Activated T-cell treated with anti-CD3 and anti-CD28 coated beads for 4 hours (primary cell): Measurements from ENCODE around the gene RAB3IP.
"Not testable (repeated sequence)": the region's sequence is repeated elsewhere in the genome, so short reads cannot be mapped to it uniquely, and the experiment has no call there.

Source experiments
- DNase-seq: peaks from one replicate; pipeline ENCODE4 v3.0.0-alpha.2; 2020

RAB3IP gene

GRCh38 chr12:69836015-69836414, 97.4 kb downstream of the RAB3IP start:
- DNase-seq = no peak

- DNase-seq = no peak
These were observed 98.5 kb downstream of the RAB3IP start for GRCh38 chr12:69837191-69837590.

DNA sequence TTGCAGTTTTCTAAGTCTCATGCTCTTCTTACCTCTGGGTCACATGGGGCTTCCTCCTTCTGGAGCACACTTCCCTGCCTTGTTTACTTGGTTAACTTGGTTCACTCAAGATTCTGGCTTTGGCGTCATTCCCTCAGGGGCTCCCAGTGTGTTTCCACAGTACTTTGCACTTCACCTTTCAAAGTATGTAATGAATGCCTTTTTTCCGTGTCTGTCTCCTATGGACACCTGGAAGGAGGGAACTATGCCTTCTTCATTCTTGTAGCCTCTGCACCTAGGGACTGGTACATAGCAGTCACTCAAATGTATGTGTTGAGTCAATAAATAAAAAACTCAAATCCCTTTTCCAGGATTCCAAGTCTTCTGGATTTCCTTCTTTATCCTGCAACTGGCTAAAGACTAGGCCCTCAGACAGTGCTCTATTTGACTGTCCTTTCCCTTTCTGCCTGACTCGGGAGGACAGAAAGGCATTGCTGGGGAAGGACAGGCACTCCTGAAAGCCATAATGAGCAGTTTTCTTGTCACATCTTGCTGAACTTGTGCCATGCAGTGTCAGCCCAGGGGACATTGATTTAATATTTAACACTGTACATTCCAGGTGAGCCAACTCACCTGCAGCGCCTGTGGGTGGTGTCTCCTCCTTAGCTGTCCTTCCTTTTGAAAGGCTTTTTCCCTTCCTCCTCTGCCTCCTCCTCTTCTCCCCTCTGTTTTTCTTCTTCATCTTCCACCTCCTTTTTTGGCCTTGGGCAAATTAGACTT, 99.2 kb downstream of the RAB3IP start:
- DNase-seq = no peak

DNA sequence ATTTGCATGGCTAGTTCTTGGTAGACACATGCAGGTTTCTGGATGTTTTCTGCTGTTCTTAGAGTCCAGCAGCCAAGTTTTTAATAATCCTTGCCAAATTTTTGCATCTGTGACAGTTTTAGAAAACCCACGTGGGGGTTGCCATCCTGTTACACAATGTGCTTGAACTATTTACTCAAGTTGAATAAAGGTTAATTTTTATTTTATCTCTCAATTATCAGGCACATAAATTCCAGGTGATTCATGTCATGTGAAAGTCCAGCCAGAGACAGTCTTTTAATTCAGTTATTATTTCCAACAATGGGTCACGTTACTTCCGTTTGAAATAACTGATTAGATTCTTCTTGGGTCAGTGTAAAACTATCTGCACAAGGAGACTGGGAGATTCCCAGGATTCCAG, 102.1 kb downstream of the RAB3IP start:
- DNase-seq = no peak

DNA sequence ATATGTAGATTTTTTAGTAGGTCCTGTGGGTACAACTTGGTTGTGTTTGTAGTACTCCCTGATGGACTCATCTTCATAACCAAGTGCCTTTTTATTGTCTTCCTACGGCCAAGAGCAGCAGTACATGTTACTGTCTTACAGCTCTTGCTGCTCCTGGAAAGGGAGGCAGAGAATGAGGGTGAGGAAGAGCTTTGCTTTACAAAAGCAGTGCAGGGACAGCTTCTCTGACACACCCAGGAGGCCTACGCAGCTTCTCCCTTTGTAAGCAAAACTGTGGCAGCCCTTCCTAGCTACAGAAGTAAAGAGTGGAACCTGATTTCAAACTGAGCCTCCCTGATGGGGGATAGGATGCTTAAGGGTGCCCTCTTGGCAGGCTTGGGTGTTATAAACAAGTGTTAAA, 104.9 kb downstream of the RAB3IP start:
- DNase-seq = no peak

- no peak for DNase-seq
These were observed 105.8 kb downstream of the RAB3IP start for GRCh38 chr12:69844416-69844815.

DNA sequence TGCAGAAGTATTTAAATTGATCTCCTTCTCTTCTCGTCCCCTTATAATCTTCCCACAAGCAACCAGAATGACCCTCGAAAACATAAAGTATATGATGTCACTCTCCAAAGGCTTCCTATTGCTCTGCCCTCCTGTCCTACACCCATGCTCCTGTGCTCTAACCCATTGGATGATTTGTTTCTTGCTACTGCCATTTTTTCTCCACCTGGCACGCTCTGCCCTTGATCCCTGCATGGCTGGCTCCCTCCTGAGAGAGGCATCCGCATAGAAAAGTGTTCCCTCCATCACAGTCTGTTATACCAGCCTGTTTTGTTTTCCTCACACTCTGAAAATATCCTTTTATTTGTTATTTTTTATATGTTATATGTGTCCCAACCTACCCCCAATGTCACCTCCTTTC, 106.2 kb downstream of the RAB3IP start:
- no peak for DNase-seq

DNA sequence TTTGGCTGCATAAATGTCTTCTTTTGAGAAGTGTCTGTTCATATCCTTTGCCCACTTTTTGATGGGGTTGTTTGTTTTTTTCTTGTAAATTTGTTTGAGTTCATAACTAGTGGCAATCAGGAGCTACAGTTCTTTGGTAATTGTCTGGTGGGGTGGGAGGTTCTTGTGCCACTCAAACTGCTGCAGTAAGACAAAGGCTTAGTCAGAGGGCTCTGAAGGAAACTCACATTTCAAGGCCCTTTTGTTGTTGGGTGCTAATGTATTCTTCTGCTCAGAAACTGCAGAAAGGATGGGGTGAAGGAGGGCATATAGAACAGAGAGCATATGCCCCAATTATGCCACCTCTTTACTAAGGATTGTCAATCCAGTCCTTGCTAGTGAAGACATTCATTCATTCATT, 108.3 kb downstream of the RAB3IP start:
- DNase-seq = no peak

GRCh38 chr12:69851976-69852375, 113.3 kb downstream of the RAB3IP start:
- DNase-seq = no peak

- DNase-seq = not testable (repeated sequence)
These were observed 114.7 kb downstream of the RAB3IP start for GRCh38 chr12:69853176-69853961.

GRCh38 chr12:69866698-69867097, 128.0 kb downstream of the RAB3IP start:
- no peak for DNase-seq

- DNase-seq = no peak
These were observed 130.0 kb downstream of the RAB3IP start for GRCh38 chr12:69868695-69869094.

- DNase-seq = no peak
These were observed 134.1 kb downstream of the RAB3IP start for GRCh38 chr12:69872804-69873203.
